ENCODE data around the gene SIGLEC11. TPM values are rescaled to one million over a fixed set of nuclear protein-coding genes. Genes with fewer than 3 reads are reported as not detected.

SIGLEC11 gene
- polyA plus RNA-seq, 4 donors, result 0.45 to 37.2 (median 0.80) TPM

- H3K27ac ChIP-seq (ENCODE audit: low read depth in 1 of 3, low read length in 2 of 3), result no peak overlapping the region
- H3K27me3 ChIP-seq (ENCODE audit: control insufficient read depth in 3 of 3, insufficient read depth in 3 of 3, low read length in 3 of 3), result no peaks in the 10 kb centered on the region
- no peak for FAIRE-seq
- H3K4me3 ChIP-seq (ENCODE audit: low read depth in 1 of 3, low read length in 3 of 3), result no peak overlapping the region
- no peak for DNase-seq
- WGBS, 3 donors, result 90 to 93% (median 91%) methylated on average over 10 of the region's 10 CpGs
- H3K36me3 ChIP-seq (ENCODE audit: control insufficient read depth in 3 of 3, insufficient read depth in 2 of 3, low read depth in 1 of 3, low read length in 3 of 3), result peaks cover under 1 to 85% (median 6%) of the 10 kb centered on the region in 3 donors
- peaks cover 0 to 9% of the 10 kb centered on the region in 2 donors for H3K9me3 ChIP-seq (ENCODE audit: control insufficient read depth in 2 of 2, insufficient read depth in 1 of 2, low read depth in 1 of 2, low read length in 1 of 2)
- H3K4me1 ChIP-seq (ENCODE audit: control insufficient read depth in 3 of 3, insufficient read depth in 2 of 3, low read depth in 1 of 3, low read length in 2 of 3), result no peaks in the 10 kb centered on the region
Measured at GRCh38 chr19:49913720-49914119, 47.3 kb downstream of the SIGLEC11 start.

- Histone ChIP-seq H3K36me3 (ENCODE audit: control insufficient read depth in 3 of 3, insufficient read depth in 2 of 3, low read depth in 1 of 3, low read length in 3 of 3) (peaks cover 6 to 86% (median 8%) of the 10 kb centered on the region in 3 donors), H3K4me3 (ENCODE audit: low read depth in 1 of 3, low read length in 3 of 3) (no peak overlapping the region), H3K27ac (ENCODE audit: low read depth in 1 of 3, low read length in 2 of 3) (no peak overlapping the region), H3K4me1 (ENCODE audit: control insufficient read depth in 3 of 3, insufficient read depth in 2 of 3, low read depth in 1 of 3, low read length in 2 of 3) (no peaks in the 10 kb centered on the region), H3K9me3 (ENCODE audit: control insufficient read depth in 2 of 2, insufficient read depth in 1 of 2, low read depth in 1 of 2, low read length in 1 of 2) (peaks cover 0 to 9% of the 10 kb centered on the region in 2 donors), H3K27me3 (ENCODE audit: control insufficient read depth in 3 of 3, insufficient read depth in 3 of 3, low read length in 3 of 3) (no peaks in the 10 kb centered on the region)
- 82 to 93% (median 90%) methylated on average over 20 to 21 of the region's 21 CpGs for WGBS, 3 donors
- no peak for FAIRE-seq
- DNase-seq, result peak in 1 of 2 donors; percentile 26
Measured at GRCh38 chr19:49912965-49913685, 47.8 kb downstream of the SIGLEC11 start.

GRCh38 chr19:49911381-49912145, 49.4 kb downstream of the SIGLEC11 start:
- Histone ChIP-seq H3K4me1 (ENCODE audit: control insufficient read depth in 3 of 3, insufficient read depth in 2 of 3, low read depth in 1 of 3, low read length in 2 of 3) (no peaks in the 10 kb centered on the region), H3K27me3 (ENCODE audit: control insufficient read depth in 3 of 3, insufficient read depth in 3 of 3, low read length in 3 of 3) (no peaks in the 10 kb centered on the region), H3K4me3 (ENCODE audit: low read depth in 1 of 3, low read length in 3 of 3) (no peak overlapping the region), H3K9me3 (ENCODE audit: control insufficient read depth in 2 of 2, insufficient read depth in 1 of 2, low read depth in 1 of 2, low read length in 1 of 2) (peaks cover 0 to 9% of the 10 kb centered on the region in 2 donors), H3K36me3 (ENCODE audit: control insufficient read depth in 3 of 3, insufficient read depth in 2 of 3, low read depth in 1 of 3, low read length in 3 of 3) (peaks cover 6 to 85% (median 8%) of the 10 kb centered on the region in 3 donors), H3K27ac (ENCODE audit: low read depth in 1 of 3, low read length in 2 of 3) (no peak overlapping the region)
- 59 to 74% (median 70%) methylated on average over 9 of the region's 9 CpGs for WGBS, 3 donors
- FAIRE-seq, result no peak
- no peak for DNase-seq

- Histone ChIP-seq H3K4me1 (ENCODE audit: control insufficient read depth in 3 of 3, insufficient read depth in 2 of 3, low read depth in 1 of 3, low read length in 2 of 3) (no peaks in the 10 kb centered on the region), H3K4me3 (ENCODE audit: low read depth in 1 of 3, low read length in 3 of 3) (no peak overlapping the region), H3K36me3 (ENCODE audit: control insufficient read depth in 3 of 3, insufficient read depth in 2 of 3, low read depth in 1 of 3, low read length in 3 of 3) (peaks cover 6 to 81% (median 8%) of the 10 kb centered on the region in 3 donors), H3K27ac (ENCODE audit: low read depth in 1 of 3, low read length in 2 of 3) (no peak overlapping the region), H3K9me3 (ENCODE audit: control insufficient read depth in 2 of 2, insufficient read depth in 1 of 2, low read depth in 1 of 2, low read length in 1 of 2) (peaks cover 0 to 2% of the 10 kb centered on the region in 2 donors), H3K27me3 (ENCODE audit: control insufficient read depth in 3 of 3, insufficient read depth in 3 of 3, low read length in 3 of 3) (no peaks in the 10 kb centered on the region)
- no peak for FAIRE-seq
- WGBS, 3 donors, result 87 to 92% (median 90%) methylated on average over 5 of the region's 5 CpGs
- DNase-seq, result no peak
Measured at GRCh38 chr19:49910179-49910578, 50.8 kb downstream of the SIGLEC11 start.

GRCh38 chr19:49908480-49909420, 52.2 kb downstream of the SIGLEC11 start:
- no peak overlapping the region for H3K27ac ChIP-seq (ENCODE audit: low read depth in 1 of 3, low read length in 2 of 3)
- WGBS, 3 donors, result 96 to 97% (median 96%) methylated on average over 36 to 37 of the region's 37 CpGs
- no peaks in the 10 kb centered on the region for H3K4me1 ChIP-seq (ENCODE audit: control insufficient read depth in 3 of 3, insufficient read depth in 2 of 3, low read depth in 1 of 3, low read length in 2 of 3)
- DNase-seq (no peak), FAIRE-seq (no peak)
- H3K27me3 ChIP-seq (ENCODE audit: control insufficient read depth in 3 of 3, insufficient read depth in 3 of 3, low read length in 3 of 3), result no peaks in the 10 kb centered on the region
- H3K36me3 ChIP-seq (ENCODE audit: control insufficient read depth in 3 of 3, insufficient read depth in 2 of 3, low read depth in 1 of 3, low read length in 3 of 3), result peaks cover 6 to 69% (median 8%) of the 10 kb centered on the region in 3 donors
- no peak overlapping the region for H3K4me3 ChIP-seq (ENCODE audit: low read depth in 1 of 3, low read length in 3 of 3)
- H3K9me3 ChIP-seq (ENCODE audit: control insufficient read depth in 2 of 2, insufficient read depth in 1 of 2, low read depth in 1 of 2, low read length in 1 of 2), result no peaks in the 10 kb centered on the region

- no peak overlapping the region for H3K27ac ChIP-seq (ENCODE audit: low read depth in 1 of 3, low read length in 2 of 3)
- H3K27me3 ChIP-seq (ENCODE audit: control insufficient read depth in 3 of 3, insufficient read depth in 3 of 3, low read length in 3 of 3), result no peaks in the 10 kb centered on the region
- no peaks in the 10 kb centered on the region for H3K9me3 ChIP-seq (ENCODE audit: control insufficient read depth in 2 of 2, insufficient read depth in 1 of 2, low read depth in 1 of 2, low read length in 1 of 2)
- no peak for FAIRE-seq
- no peaks in the 10 kb centered on the region for H3K4me1 ChIP-seq (ENCODE audit: control insufficient read depth in 3 of 3, insufficient read depth in 2 of 3, low read depth in 1 of 3, low read length in 2 of 3)
- H3K4me3 ChIP-seq (ENCODE audit: low read depth in 1 of 3, low read length in 3 of 3), result no peak overlapping the region
- 92 to 94% (median 93%) methylated on average over 23 of the region's 23 CpGs for WGBS, 3 donors
- DNase-seq, result no peak
- H3K36me3 ChIP-seq (ENCODE audit: control insufficient read depth in 3 of 3, insufficient read depth in 2 of 3, low read depth in 1 of 3, low read length in 3 of 3), result peaks cover 6 to 61% (median 6%) of the 10 kb centered on the region in 3 donors
Measured at GRCh38 chr19:49907745-49908446, 53.1 kb downstream of the SIGLEC11 start.

- Histone ChIP-seq H3K4me1 (ENCODE audit: control insufficient read depth in 3 of 3, insufficient read depth in 2 of 3, low read depth in 1 of 3, low read length in 2 of 3) (no peaks in the 10 kb centered on the region), H3K27me3 (ENCODE audit: control insufficient read depth in 3 of 3, insufficient read depth in 3 of 3, low read length in 3 of 3) (no peaks in the 10 kb centered on the region), H3K36me3 (ENCODE audit: control insufficient read depth in 3 of 3, insufficient read depth in 2 of 3, low read depth in 1 of 3, low read length in 3 of 3) (peaks cover 4 to 55% (median 6%) of the 10 kb centered on the region in 3 donors), H3K4me3 (ENCODE audit: low read depth in 1 of 3, low read length in 3 of 3) (no peak overlapping the region), H3K27ac (ENCODE audit: low read depth in 1 of 3, low read length in 2 of 3) (no peak overlapping the region), H3K9me3 (ENCODE audit: control insufficient read depth in 2 of 2, insufficient read depth in 1 of 2, low read depth in 1 of 2, low read length in 1 of 2) (no peaks in the 10 kb centered on the region)
- DNase-seq (no peak), FAIRE-seq (no peak)
- WGBS, 3 donors, result 89 to 93% (median 90%) methylated on average over 16 of the region's 16 CpGs
Measured at GRCh38 chr19:49906879-49907564, 54.0 kb downstream of the SIGLEC11 start.
